Stomach (tissue), 9 donors: ENCODE results near the gene NKAIN4. TPM values are rescaled to one million over a fixed set of nuclear protein-coding genes. Genes with fewer than 3 reads are reported as not detected.

ENCODE experiments used
- DNase-seq, 2 donors: peaks; one replicate each; pipeline versions ENCODE4 v3.0.0 to v3.0.0-alpha.2; 2013 to 2019
- H3K27ac ChIP-seq, 5 donors: fragments of 200-600 bp in 4 of 5; sonication (generic) in 4 of 5; one replicate each; pipeline ENCODE4 v1.5.1; 2013 to 2019; ENCODE audit warnings: mild to moderate bottlenecking in 1 of 5, moderate library complexity in 1 of 5
- H3K27me3 ChIP-seq, 3 donors: fragments of 200-600 bp; sonication (generic); one replicate each; pipeline ENCODE4 v1.5.1; 2017 to 2019; ENCODE audit warnings: mixed run types in 1 of 3
- H3K36me3 ChIP-seq, 4 donors: fragments of 200-600 bp; sonication (generic); 1 replicate in 3 of 4; 2 replicates in 1 of 4; pipeline ENCODE4 v1.5.1; 2016 to 2019
- H3K4me1 ChIP-seq, 4 donors: fragments of 200-600 bp; sonication (generic); one replicate each; pipeline ENCODE4 v1.5.1; 2016 to 2019
- H3K4me3 ChIP-seq, 4 donors: fragments of 200-600 bp; sonication (generic) in 3 of 4; one replicate each; pipeline ENCODE4 v1.5.1; 2016 to 2019; ENCODE audit warnings: mild to moderate bottlenecking in 1 of 4
- H3K9me3 ChIP-seq, 4 donors: fragments of 200-600 bp; sonication (generic); one replicate each; pipeline ENCODE4 v1.5.1; 2016 to 2019
- EP300 ChIP-seq: sonication (generic); formaldehyde crosslinking; IDR thresholded peaks from one replicate; pipeline ENCODE4 v1.6.1; 2017; ENCODE audit warnings: antibody characterized with exemption
- POLR2A ChIP-seq, 4 donors: fragments of 450-650 bp; IDR thresholded peaks; one replicate each; pipeline ENCODE4 v1.6.1; 2016; ENCODE audit warnings: antibody characterized with exemption in 4 of 4, control low read depth in 2 of 4, mild to moderate bottlenecking in 1 of 4, moderate library complexity in 1 of 4
- POLR2AphosphoS5 ChIP-seq, 3 donors: sonication (generic); formaldehyde crosslinking; IDR thresholded peaks; one replicate each; pipeline ENCODE4 v1.6.1; 2016; ENCODE audit warnings: antibody characterized with exemption in 3 of 3
- WGBS, 5 donors: extraction: QIAGEN DNeasy Blood & Tissue Kit in 3 of 5; methylation state at CpG; one replicate each; pipeline versions ENCODE4 v1.1.5 to v1.1.7; 2013 to 2018; 5-methylcytosine and 5-hydroxymethylcytosine counted together
- intact Hi-C: fragments of 100-400 bp; cut with DNase I; formaldehyde crosslinking; loops from one replicate; pipeline ENCODE4 v1.15.1; 2023; ENCODE audit warnings: low total_unique reads
- polyA plus RNA-seq, 3 donors: library from polyadenylated mRNA; stranded (reverse); fragments of 200-250 nt; gene quantifications; one replicate each; pipeline ENCODE4 v1.2.3, GENCODE V29; 2013
- total RNA-seq, 5 donors: library from RNA; depleted of rRNA; stranded (reverse); fragments of >200 nt; gene quantifications; one replicate each; pipeline versions ENCODE4 v1.1.0 to v1.2.3, GENCODE V29; 2014 to 2016
- TF ChIP-seq, protein P1 (sequence below), 7 experiments: fragments of 450-650 bp in 4 of 7; fragments of 200-600 bp in 3 of 7; sonication (generic) in 3 of 7; IDR thresholded peaks; one replicate each; pipeline ENCODE4 v1.5.1; 2016 to 2019; ENCODE audit warnings: antibody characterized with exemption in 7 of 7, control low read depth in 2 of 7, mild to moderate bottlenecking in 1 of 7
- donor health status: healthy with polysubstance abuse.
- donor health status: Bipolar disorder and iron deficiency.
- donor health status: healthy.

NKAIN4 gene
- total and polyA plus RNA-seq, 8 donors: 0.28 to 4.4 (median 1.2) TPM; not detected in 5

DNA sequence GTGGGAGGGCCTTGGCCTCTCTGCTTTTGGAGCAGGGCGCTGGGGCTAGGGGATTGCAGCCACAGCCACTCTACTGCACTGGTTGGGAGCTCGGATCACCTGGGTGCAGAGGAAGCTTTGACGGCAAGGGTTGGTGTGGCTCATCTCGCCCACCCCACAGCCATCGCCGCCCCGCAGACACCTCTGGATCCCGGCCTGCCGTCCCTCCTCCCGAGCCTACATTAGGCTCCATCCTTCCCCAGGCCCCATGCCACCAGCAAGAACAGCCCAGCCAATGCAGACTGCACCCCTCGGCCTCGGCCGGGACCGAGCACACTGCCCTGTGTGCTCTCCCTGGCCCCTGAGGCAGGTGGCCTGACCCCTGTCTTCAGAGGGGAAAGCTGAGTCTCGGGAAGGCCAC is 6.3 kb upstream of the NKAIN4 start:
- 80 to 86% (median 84%) methylated on average over 14 to 15 of the region's 15 CpGs for WGBS, 5 donors

DNA sequence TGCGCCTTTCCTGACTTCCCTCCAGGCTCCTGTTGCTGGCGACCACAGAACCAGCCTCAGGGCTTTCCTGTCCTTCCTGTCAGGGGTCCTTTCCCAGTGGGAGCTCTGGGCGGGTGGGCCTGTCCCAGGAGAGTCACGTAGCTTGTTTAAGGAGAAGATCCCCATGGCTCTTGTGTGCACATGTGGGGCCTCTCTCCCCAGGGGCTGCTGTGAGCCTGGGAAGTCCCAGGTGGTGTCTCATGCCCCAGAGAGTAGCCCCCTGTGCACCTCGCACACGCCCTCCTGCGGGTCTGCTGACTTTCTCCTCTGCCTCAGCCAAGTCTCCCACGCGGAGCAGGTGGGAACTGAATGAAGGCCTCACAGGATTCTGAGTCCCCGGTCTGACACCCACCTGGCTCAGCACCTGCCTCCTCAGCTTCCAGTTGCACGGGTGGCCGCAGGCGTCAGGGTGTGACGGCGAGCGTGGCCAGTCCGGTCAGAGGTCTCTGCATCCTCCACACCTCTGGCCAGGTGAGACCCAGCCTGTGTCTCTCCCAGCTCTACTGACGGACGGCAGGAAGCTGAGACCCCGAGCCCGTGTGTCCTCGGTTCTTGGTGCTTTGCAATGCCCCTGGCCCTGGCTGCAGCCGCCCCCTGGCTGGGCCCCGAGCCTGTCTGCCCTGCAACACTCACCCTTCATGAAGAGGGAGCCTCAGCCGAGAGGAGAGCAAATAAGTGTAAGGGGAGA is 5.6 kb upstream of the NKAIN4 start:
- H3K4me1 ChIP-seq: peaks cover 0 to under 1% (median 0%) of the 10 kb centered on the region in 4 donors
- H3K9me3 ChIP-seq: no peaks in the 10 kb centered on the region
- no peak overlapping the region for H3K27ac ChIP-seq
- TF ChIP-seq POLR2A (IDR thresholded peaks at IDR 0.05): no peak
- TF ChIP-seq, protein P1, sequence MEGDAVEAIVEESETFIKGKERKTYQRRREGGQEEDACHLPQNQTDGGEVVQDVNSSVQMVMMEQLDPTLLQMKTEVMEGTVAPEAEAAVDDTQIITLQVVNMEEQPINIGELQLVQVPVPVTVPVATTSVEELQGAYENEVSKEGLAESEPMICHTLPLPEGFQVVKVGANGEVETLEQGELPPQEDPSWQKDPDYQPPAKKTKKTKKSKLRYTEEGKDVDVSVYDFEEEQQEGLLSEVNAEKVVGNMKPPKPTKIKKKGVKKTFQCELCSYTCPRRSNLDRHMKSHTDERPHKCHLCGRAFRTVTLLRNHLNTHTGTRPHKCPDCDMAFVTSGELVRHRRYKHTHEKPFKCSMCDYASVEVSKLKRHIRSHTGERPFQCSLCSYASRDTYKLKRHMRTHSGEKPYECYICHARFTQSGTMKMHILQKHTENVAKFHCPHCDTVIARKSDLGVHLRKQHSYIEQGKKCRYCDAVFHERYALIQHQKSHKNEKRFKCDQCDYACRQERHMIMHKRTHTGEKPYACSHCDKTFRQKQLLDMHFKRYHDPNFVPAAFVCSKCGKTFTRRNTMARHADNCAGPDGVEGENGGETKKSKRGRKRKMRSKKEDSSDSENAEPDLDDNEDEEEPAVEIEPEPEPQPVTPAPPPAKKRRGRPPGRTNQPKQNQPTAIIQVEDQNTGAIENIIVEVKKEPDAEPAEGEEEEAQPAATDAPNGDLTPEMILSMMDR (IDR thresholded peaks at IDR 0.05): no peak
- 64 to 83% (median 76%) methylated on average over 1 to 25 of the region's 25 CpGs for WGBS, 5 donors
- no peak overlapping the region for H3K4me3 ChIP-seq
- no peak for DNase-seq
- intact Hi-C loops: no loop called here
- H3K36me3 ChIP-seq: no peaks in the 10 kb centered on the region
- H3K27me3 ChIP-seq: peaks cover 5 to 94% (median 62%) of the 10 kb centered on the region in 3 donors

More for the DNA sequence above, 6.3 kb upstream of the NKAIN4 start:
- DNase-seq: no peak
- intact Hi-C loops: no loop called here
- Histone ChIP-seq H3K27ac (no peak overlapping the region), H3K27me3 (peaks cover under 1 to 94% (median 55%) of the 10 kb centered on the region in 3 donors), H3K4me3 (no peak overlapping the region), H3K36me3 (no peaks in the 10 kb centered on the region), H3K4me1 (no peaks in the 10 kb centered on the region), H3K9me3 (no peaks in the 10 kb centered on the region)
- no peak for TF ChIP-seq POLR2A (IDR thresholded peaks at IDR 0.05)

DNA sequence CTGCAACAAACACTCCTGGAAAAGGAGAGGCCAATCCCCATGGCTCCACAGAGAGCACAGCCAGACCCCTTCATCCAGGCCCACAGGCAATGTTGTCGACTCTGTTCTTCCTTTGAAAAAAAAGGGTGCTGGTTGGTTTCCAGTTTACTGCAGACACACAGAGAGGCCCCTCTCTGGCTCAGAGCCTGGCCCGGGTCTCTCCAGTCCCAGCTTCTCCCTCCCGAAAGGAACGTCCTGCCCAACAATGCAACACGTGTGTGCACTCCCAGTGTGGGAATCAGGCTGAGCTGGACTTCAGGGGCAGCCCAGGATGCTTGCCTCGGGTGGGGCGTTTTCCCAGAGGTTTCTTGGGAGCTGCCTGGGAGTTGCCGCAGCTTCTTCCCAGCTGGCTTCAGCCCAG is 4.5 kb upstream of the NKAIN4 start:
- intact Hi-C loops: no loop called here
- no peaks in the 10 kb centered on the region for H3K9me3 ChIP-seq
- no peaks in the 10 kb centered on the region for H3K36me3 ChIP-seq
- peak in 1 of 2 donors; percentile 87 for DNase-seq
- no peak overlapping the region for H3K4me3 ChIP-seq
- TF ChIP-seq POLR2A (IDR thresholded peaks at IDR 0.05) (no peak), POLR2AphosphoS5 (IDR thresholded peaks at IDR 0.05) (no peak), EP300 (no peak)
- TF ChIP-seq, protein P1 (IDR thresholded peaks at IDR 0.05): no peak
- WGBS, 5 donors: 33 to 47% (median 38%) methylated on average over 8 of the region's 8 CpGs
- H3K27ac ChIP-seq: no peak overlapping the region
- H3K4me1 ChIP-seq: peaks cover 8 to 11% (median 11%) of the 10 kb centered on the region in 4 donors
- H3K27me3 ChIP-seq: peaks cover 16 to 94% (median 68%) of the 10 kb centered on the region in 3 donors

DNA sequence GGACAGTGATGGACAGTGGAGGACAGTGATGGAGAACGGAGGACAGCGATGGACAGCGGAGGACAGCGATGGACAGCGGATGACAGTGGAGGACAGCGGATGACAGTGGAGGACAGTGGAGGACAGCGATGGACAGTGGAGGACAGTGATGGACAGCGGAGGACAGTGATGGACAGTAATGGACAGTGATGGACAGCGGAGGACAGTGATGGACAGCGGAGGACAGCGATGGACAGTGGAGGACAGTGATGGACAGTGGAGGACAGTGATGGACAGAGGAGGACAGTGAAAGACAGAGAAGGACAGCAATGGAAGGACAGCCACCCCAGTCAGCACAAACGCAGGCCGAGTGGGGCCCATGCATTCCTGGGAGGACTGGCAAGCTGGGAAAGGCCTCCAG is 3.4 kb upstream of the NKAIN4 start:
- WGBS, 5 donors: 84 to 94% (median 92%) methylated on average over 12 to 13 of the region's 13 CpGs
- no peak for TF ChIP-seq EP300
- TF ChIP-seq, protein P1 (IDR thresholded peaks at IDR 0.05): no peak
- no peak for TF ChIP-seq POLR2A (IDR thresholded peaks at IDR 0.05)
- no peak for TF ChIP-seq POLR2AphosphoS5 (IDR thresholded peaks at IDR 0.05)
- Histone ChIP-seq H3K9me3 (no peaks in the 10 kb centered on the region), H3K27ac (no peak overlapping the region), H3K4me1 (peaks cover 12 to 20% (median 19%) of the 10 kb centered on the region in 4 donors), H3K36me3 (no peaks in the 10 kb centered on the region), H3K4me3 (no peak overlapping the region), H3K27me3 (peaks cover 23 to 94% (median 69%) of the 10 kb centered on the region in 3 donors)
- intact Hi-C loops: no loop called here
- DNase-seq: no peak

DNA sequence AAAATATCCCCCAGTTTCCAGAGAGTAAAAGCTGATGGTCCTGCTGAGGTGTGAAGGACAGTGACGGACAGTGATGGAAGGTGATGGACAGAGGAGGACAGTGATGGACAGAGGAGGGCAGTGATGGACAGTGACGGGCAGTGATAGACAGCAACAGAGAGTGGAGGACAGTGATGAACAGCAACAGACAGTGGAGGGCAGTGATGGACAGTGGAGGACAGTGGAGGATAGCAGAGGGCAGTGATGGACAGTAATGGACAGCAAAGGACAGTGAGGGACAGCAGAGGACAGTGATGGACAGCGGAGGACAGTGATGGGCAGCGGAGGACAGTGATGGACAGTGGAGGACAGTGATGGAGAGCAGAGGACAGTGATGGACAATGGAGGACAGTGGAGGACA is 2.7 kb upstream of the NKAIN4 start:
- H3K27me3 ChIP-seq: peaks cover 23 to 94% (median 73%) of the 10 kb centered on the region in 3 donors
- no peaks in the 10 kb centered on the region for H3K9me3 ChIP-seq

More for the DNA sequence above, 2.7 kb upstream of the NKAIN4 start:
- Histone ChIP-seq H3K4me3 (no peak overlapping the region), H3K36me3 (no peaks in the 10 kb centered on the region), H3K4me1 (peaks cover 12 to 20% (median 19%) of the 10 kb centered on the region in 4 donors), H3K27ac (no peak overlapping the region)
- WGBS, 5 donors: 83 to 93% (median 90%) methylated on average over 4 of the region's 4 CpGs
- no peak for TF ChIP-seq EP300
- DNase-seq: no peak
- intact Hi-C loops: no loop called here
